Spleen (tissue), 7 donors: ENCODE data around the gene ENDOV.

Experiments used
- CTCF ChIP-seq, 11 experiments: fragments of 200-600 bp in 7 of 11; fragments of 450-650 bp in 4 of 11; sonication (generic) in 4 of 11; IDR thresholded peaks in 8 of 11; conservative IDR thresholded peaks in 3 of 11; 1 replicate in 7 of 11; 2 replicates in 4 of 11; pipeline versions ENCODE4 v1.4.0 to v1.8.0; 2016 to 2021; ENCODE audit warnings: antibody characterized with exemption in 11 of 11, inconsistent platforms in 4 of 11, mild to moderate bottlenecking in 1 of 11
- POLR2A ChIP-seq, 3 donors: fragments of 450-650 bp; IDR thresholded peaks; one replicate each; pipeline ENCODE4 v1.5.1; 2017; ENCODE audit warnings: antibody characterized with exemption in 3 of 3, mild to moderate bottlenecking in 1 of 3
- donor health status: DM: no; HTN: no; CAD: no; lungs with moderate emphysema.
- donor health status: DM: no; HTN: no; CAD: no.
- donor health status: DM: no; HTN: no; CAD: no.

- TF ChIP-seq CTCF (IDR thresholded peaks at IDR 0.05 in 8 of 11, conservative IDR thresholded peaks at IDR 0.05 in 3 of 11): no peak
- TF ChIP-seq POLR2A (IDR thresholded peaks at IDR 0.05): no peak
Measured at GRCh38 chr17:80393961-80394360, 21.0 kb upstream of the ENDOV start.
